ENCODE measurements around the gene OBSL1. TPM values are rescaled to one million over a fixed set of nuclear protein-coding genes. Genes with fewer than 3 reads are reported as not detected.
A peak's percentile ranks its signal among the peaks of the same experiment; 100 is the strongest.

Gene OBSL1
- total and polyA plus RNA-seq, 12 donors = 108 to 310 (median 171) TPM

GRCh38 chr2:219569635-219570034 is 1.7 kb downstream of the OBSL1 start:
- H3K4me3 ChIP-seq = peak overlapping the region in 7 of 10 donors; percentile 64 to 75 (median 70)
- peak overlapping the region in 6 of 10 donors; percentile 65 to 95 (median 92) for H3K27ac ChIP-seq
- intact Hi-C loops (cut with DNase I) = loop anchor here in 5 of 10 donors (2.0 to 10.0 kb wide), 7 partner anchors 27 to 73 kb away; partner anchors contain the start of genes CHPF (in 2 of the 5), SLC4A3 (in 2 of the 5) and STK11IP (in 1 of the 5)
- DNase-seq = no peak
- H3K4me1 ChIP-seq = peaks cover 2 to 34% (median 13%) of the 10 kb centered on the region in 9 donors
- H3K36me3 ChIP-seq = peaks cover 0 to 43% (median 8%) of the 10 kb centered on the region in 9 donors
- no peaks in the 10 kb centered on the region for H3K9me3 ChIP-seq
- 70 to 75% methylated on average over 6 of the region's 6 CpGs for WGBS, 2 donors
- TF ChIP-seq CTCF (IDR thresholded peaks at IDR 0.05) = no peak
- ATAC-seq = no peak
- peaks cover 0 to 38% (median 0%) of the 10 kb centered on the region in 7 donors for H3K27me3 ChIP-seq

DNA sequence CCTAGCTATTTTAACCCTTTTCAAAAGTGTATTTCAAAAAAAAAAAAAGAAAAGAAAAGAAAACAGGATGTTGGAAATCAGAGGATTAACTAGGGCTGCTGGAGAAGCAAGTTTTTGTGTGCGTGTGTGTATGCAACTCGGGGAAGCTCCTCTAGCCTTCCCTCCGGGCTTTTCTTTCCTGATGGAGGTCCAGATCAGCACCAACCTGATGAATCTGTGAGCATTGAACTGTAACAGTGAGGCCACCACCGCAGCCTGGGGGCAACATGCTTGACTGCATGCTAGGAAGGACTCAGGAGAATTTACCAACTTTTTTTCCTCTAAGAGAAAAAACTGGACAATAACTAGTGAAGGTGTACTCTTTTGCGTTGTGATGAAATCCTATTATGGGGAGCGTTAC is 2.3 kb downstream of the OBSL1 start:
- 90% methylated on average over 6 of the region's 6 CpGs for WGBS, 2 donors
- no peak for DNase-seq
- intact Hi-C loops (cut with DNase I) = loop anchor here in 2 of 10 donors (5.0 to 10.0 kb wide), 2 partner anchors 58 to 66 kb away; partner anchors contain the start of gene SLC4A3 (in 1 of the 2)

DNA sequence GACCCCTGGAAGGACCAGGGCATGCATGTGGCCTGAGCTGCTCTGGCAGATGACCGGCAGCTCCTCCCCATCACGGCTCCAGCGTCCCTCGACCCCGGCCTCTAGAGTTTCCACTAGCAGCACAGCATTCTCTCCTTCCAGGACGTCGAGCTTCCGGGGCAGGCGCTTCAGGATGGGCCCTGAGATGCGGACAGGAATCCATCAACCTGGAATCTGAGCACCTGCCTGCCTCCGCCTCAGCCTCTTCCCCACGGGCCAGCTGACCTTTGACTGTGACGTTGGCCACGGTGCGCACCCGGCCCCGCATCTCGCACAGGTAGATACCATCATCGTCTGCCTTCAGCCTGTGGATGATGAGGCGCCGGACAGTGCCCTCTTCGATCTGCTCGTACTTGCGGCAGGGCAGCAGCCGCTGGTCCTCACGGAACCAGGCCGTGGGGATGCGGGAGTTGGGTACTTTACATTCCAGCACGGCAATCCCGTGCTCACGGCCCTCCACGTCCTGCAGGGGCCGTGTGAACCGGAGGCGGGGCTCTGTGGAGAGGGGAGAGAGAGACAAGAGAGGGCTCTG is 3.5 kb downstream of the OBSL1 start:
- DNase-seq = no peak
- no peak for ATAC-seq
- intact Hi-C loops (cut with DNase I) = loop anchor here in 2 of 10 donors (5.0 to 10.0 kb wide), 2 partner anchors 59 to 67 kb away; partner anchors contain the start of gene SLC4A3 (in 1 of the 2)
- WGBS, 2 donors = 81 to 87% methylated on average over 35 of the region's 35 CpGs
- Histone ChIP-seq H3K4me3 (no peak overlapping the region), H3K27me3 (peaks cover 0 to 38% (median 0%) of the 10 kb centered on the region in 7 donors), H3K9me3 (no peaks in the 10 kb centered on the region), H3K36me3 (peaks cover 0 to 61% (median 12%) of the 10 kb centered on the region in 9 donors), H3K4me1 (peaks cover 2 to 34% (median 13%) of the 10 kb centered on the region in 9 donors), H3K27ac (no peak overlapping the region)
- TF ChIP-seq CTCF (IDR thresholded peaks at IDR 0.05) = no peak

More for the DNA sequence above, 2.3 kb downstream of the OBSL1 start:
- no peak for ATAC-seq
- Histone ChIP-seq H3K4me3 (no peak overlapping the region), H3K27ac (no peak overlapping the region), H3K36me3 (peaks cover 0 to 49% (median 12%) of the 10 kb centered on the region in 9 donors), H3K27me3 (peaks cover 0 to 38% (median 0%) of the 10 kb centered on the region in 7 donors), H3K4me1 (peaks cover 2 to 34% (median 13%) of the 10 kb centered on the region in 9 donors), H3K9me3 (no peaks in the 10 kb centered on the region)
- TF ChIP-seq CTCF (IDR thresholded peaks at IDR 0.05) = no peak

GRCh38 chr2:219567131-219567530 is 4.2 kb downstream of the OBSL1 start:
- peak in 1 of 2 donors; percentile 13 for DNase-seq
- peaks cover 0 to 31% (median 0%) of the 10 kb centered on the region in 7 donors for H3K27me3 ChIP-seq
- no peak for ATAC-seq
- H3K4me3 ChIP-seq = no peak overlapping the region
- no peak overlapping the region for H3K27ac ChIP-seq
- 90 to 94% methylated on average over 18 of the region's 18 CpGs for WGBS, 2 donors
- intact Hi-C loops (cut with DNase I) = loop anchor here in 2 of 10 donors (5.0 to 10.0 kb wide), 2 partner anchors 60 to 68 kb away; partner anchors contain the start of gene SLC4A3 (in 1 of the 2)
- H3K4me1 ChIP-seq = peaks cover 2 to 33% (median 13%) of the 10 kb centered on the region in 9 donors
- H3K36me3 ChIP-seq = peaks cover 0 to 68% (median 12%) of the 10 kb centered on the region in 9 donors
- no peaks in the 10 kb centered on the region for H3K9me3 ChIP-seq
- TF ChIP-seq CTCF (IDR thresholded peaks at IDR 0.05) = no peak
